D721Med (cell line): Measurements from ENCODE around the gene FEM1C.
A peak's percentile ranks its signal among the peaks of the same experiment; 100 is the strongest.

ENCODE experiments used
- DNase-seq: peaks from one replicate; pipeline ENCODE4 v3.0.0; 2011; ENCODE audit warnings: low spot score; ENCODE audit not compliant: insufficient read length
- FAIRE-seq: peaks from 2 replicates; lab custom pipeline; 2011; peaks lifted over from hg19 to GRCh38; lab: Jason Lieb, UNC
- TF ChIP-seq, protein P1 (sequence below): IDR thresholded peaks from 2 replicates; pipeline ENCODE4 v1.5.1; 2012; ENCODE audit warnings: mild to moderate bottlenecking, control low read depth; ENCODE audit not compliant: insufficient read depth; ENCODE audit errors: missing control alignments

FEM1C gene

DNA sequence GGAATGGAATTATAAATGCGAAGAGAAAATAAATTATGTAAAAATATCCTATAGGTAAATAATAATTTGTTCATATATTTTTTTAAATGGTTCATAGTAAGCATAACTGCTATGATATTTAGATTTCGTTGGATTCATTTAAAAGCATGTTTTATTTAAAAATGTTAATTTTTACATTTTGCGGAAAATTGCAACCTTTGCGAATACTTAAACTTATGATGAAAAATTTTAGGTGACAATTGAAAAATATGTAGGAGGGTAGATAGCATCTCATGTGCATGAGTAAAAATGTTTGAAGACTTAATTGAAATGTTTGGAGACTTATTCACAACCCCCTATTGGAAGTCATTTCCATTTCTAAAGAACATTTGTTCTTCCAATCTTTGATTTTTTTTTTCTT lies 4.1 kb upstream of the FEM1C start:
- FAIRE-seq, result no peak
- TF ChIP-seq, protein P1, sequence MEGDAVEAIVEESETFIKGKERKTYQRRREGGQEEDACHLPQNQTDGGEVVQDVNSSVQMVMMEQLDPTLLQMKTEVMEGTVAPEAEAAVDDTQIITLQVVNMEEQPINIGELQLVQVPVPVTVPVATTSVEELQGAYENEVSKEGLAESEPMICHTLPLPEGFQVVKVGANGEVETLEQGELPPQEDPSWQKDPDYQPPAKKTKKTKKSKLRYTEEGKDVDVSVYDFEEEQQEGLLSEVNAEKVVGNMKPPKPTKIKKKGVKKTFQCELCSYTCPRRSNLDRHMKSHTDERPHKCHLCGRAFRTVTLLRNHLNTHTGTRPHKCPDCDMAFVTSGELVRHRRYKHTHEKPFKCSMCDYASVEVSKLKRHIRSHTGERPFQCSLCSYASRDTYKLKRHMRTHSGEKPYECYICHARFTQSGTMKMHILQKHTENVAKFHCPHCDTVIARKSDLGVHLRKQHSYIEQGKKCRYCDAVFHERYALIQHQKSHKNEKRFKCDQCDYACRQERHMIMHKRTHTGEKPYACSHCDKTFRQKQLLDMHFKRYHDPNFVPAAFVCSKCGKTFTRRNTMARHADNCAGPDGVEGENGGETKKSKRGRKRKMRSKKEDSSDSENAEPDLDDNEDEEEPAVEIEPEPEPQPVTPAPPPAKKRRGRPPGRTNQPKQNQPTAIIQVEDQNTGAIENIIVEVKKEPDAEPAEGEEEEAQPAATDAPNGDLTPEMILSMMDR, result no peak
- no peak for DNase-seq

DNA sequence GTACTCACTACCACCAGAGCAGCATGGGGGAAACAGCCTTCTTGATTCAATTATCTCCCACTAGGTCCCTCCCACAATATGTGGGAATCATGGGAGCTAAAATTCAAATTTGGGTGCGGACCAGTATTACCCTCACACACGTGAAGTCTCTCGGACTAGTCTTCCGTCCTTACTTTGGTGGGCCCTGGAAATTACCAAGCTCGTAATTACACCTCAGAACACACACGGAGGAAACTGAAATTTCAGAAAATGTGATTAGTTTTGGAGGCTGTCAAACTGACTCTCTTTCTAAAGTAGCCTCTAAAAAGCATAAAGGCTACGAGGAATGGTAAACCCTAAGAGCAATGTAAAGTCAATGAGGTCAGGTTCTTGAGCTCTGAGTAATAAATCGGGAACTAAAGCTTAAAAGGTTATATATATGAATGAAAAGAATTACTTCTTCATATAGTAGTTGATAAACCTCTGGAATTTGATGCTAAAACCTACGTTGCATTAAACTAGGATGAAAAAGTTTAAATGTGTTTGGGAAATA lies 842 bp upstream of the FEM1C start:
- TF ChIP-seq, protein P1, result no peak
- peak; percentile 29 for FAIRE-seq

DNA sequence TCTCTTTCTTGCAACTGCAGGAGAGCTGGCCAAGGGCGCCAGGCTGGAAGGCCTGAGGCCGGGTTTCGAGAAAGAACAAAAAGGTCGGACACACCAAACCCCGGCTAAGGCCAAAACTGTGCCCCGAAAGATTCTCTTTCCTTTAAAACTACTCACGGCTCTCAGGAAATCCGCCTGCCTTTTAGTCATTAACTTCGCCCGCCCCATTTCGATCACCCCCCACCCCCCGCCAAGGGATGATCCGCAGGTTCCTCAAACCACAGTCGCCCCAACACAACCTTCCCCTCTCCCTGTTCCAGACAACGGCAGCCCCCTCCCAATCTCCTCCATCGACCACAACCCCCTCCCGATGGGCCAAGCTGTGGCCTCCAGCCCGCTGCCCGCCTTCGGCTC lies 536 bp downstream of the FEM1C start:
- TF ChIP-seq, protein P1, result no peak
- DNase-seq, result no peak
- FAIRE-seq, result no peak

More for the DNA sequence above, 842 bp upstream of the FEM1C start:
- DNase-seq, result no peak

DNA sequence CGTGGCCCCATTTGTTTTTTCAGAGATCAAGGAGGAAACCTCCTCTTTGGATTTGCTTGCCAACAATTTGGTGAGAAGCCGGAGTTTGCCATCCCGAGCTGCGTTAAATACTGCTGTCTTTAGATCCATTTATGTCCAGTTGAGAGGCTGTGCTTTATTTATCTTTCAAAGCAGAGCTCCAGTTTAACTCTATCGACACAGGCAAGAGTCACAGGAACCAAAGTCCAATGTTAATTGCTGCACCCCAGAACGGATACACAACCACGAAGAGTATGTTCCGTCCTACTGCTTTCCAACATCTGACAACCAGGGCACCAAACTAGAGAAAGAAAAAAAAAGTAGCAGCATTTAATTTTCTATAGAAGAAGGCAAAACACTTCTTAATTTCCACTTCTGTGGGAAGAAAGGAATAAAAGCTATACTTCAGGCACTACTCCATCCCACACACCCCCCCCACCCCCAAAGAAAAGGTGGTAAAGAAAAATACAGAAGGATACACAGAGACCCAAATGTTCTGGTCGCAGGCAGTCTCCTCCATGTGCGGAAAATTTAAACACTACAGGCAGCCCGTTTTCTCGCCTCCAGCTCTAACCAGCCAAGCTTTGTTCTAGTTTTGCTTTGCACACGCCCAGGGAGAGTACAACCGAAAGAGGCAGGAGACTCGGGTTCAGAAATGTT lies 1.1 kb downstream of the FEM1C start:
- FAIRE-seq, result no peak
- TF ChIP-seq, protein P1, result no peak
- DNase-seq, result no peak

DNA sequence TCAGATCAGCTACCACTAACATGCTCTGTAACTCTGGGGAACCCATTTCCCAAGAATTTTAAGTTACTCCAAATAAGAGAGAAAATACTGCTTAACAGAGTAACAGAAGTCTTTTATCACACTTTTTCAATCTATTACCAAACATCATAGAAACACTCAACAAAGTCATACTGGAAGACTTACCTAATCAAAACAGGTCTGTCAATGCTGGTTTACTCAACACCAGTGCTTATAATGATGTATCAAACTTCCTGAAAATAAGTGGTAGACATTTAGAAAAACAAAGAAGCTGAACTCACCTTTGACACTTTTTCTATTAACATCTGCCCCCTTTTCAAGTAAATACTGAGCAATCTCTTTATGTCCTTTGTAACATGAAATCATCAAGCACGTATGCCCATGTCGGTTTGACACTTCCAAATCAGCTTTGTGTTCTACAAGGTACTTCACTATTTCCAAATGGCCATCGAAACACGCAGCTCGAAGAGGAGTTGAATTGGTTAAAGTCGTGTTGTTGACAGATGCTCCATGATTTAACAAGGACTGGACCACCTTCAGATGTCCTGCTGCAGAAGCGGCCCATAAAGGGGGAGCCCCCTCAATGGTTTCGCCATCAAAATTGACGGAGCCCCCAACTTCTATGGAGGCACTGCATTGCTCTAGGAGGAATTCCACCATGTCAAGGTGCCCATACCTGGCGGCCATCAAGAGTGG lies 1.8 kb downstream of the FEM1C start:
- FAIRE-seq (peak; percentile 11), DNase-seq (no peak)
- TF ChIP-seq, protein P1, result no peak

DNA sequence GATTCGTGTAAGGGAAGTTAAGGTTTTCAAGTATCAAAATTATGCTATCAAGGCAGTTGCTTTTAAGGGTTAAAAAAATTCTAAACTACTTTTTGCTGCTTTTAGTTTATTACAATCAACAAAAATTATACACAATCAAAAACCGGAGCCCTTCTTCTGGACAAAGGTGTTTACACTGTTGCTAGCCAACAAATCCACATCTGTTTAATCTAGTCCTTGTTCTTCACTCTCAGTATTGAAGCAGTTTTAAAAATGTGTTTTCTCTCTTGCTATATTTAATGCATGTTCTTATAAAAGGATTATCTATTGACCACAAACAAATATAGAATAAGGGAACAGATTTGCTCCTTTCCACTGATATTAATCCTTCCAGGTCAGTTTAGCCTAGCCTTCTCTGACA lies 2.5 kb downstream of the FEM1C start:
- DNase-seq, result no peak
- FAIRE-seq, result peak; percentile 46
- TF ChIP-seq, protein P1, result no peak

DNA sequence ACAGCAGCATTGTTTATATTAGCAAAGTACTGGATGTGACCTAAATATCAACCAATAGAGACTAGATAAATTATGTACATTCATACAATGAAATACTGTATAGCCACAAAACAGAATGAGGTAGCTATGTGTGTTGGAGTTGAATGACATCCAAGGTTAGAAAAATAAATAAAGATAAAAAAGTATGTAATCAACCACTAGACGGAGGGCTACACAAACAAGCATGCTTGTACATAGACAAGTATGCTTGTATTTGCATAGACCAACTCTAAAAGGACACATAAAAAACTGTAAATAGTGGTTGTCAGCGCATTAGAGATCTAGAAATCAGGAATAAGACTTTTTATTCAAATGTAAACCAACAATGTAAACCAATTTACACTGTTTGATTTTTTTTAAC lies 3.0 kb downstream of the FEM1C start:
- TF ChIP-seq, protein P1, result no peak
- DNase-seq (no peak), FAIRE-seq (no peak)
